Measurements from ENCODE around the gene DUOXA2. TPM values are rescaled to one million over a fixed set of nuclear protein-coding genes. Genes with fewer than 3 reads are reported as not detected.
"Not testable (repeated sequence)": the region's sequence is repeated elsewhere in the genome, so short reads cannot be mapped to it uniquely, and the experiment has no call there.

DUOXA2 gene
- not detected for total RNA-seq

DNA sequence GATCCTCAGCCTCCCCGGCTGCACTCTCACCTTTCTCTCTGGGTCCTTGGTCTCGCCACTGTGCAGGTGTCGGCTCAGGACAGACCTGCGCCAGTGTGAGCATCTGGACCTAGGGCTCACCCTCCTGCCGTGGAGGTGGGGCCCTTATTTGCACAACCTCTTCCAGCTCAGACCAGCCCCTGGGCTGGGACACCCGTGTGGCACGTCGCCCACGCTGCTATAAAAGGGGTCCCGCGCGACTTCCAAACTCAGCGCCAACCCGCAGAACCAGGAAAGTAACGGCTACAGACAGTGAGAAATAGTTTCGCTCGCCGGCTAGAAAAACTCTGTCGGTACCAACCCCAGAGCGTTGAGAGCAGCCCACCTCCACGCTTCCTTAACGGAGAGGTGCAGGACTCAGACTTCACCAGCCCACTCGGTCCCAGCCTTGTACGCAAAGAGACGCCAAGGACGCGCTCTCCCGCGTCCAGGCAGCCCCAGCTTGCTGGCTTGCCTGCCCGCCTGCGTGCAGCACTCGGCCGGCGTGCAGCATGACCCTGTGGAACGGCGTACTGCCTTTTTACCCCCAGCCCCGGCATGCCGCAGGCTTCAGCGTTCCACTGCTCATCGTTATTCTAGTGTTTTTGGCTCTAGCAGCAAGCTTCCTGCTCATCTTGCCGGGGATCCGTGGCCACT lies at the start of gene DUOXA2, which contains the start of gene DUOX2:
DUOXA2 (plus strand) TSS at position 251 of the 675 bp plus-strand sequence; CDS start at position 531, 280 bp downstream.
DUOX2 (minus strand) TSS at position 97 of the 675 bp plus-strand sequence. CDS start 761 bp downstream, outside the sequence.
- TF ChIP-seq, protein P1, sequence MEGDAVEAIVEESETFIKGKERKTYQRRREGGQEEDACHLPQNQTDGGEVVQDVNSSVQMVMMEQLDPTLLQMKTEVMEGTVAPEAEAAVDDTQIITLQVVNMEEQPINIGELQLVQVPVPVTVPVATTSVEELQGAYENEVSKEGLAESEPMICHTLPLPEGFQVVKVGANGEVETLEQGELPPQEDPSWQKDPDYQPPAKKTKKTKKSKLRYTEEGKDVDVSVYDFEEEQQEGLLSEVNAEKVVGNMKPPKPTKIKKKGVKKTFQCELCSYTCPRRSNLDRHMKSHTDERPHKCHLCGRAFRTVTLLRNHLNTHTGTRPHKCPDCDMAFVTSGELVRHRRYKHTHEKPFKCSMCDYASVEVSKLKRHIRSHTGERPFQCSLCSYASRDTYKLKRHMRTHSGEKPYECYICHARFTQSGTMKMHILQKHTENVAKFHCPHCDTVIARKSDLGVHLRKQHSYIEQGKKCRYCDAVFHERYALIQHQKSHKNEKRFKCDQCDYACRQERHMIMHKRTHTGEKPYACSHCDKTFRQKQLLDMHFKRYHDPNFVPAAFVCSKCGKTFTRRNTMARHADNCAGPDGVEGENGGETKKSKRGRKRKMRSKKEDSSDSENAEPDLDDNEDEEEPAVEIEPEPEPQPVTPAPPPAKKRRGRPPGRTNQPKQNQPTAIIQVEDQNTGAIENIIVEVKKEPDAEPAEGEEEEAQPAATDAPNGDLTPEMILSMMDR (IDR thresholded peaks at IDR 0.05), result no peak
- TF ChIP-seq POLR2A (IDR thresholded peaks at IDR 0.05), result no peak
- peaks cover 10 to 40% of the 10 kb centered on the region in 2 donors for H3K27me3 ChIP-seq
- DNase-seq, result no peak
- H3K27ac ChIP-seq, result no peak within 1 kb of the TSS
- no peaks in the 10 kb centered on the region for H3K9me3 ChIP-seq
- H3K4me3 ChIP-seq, result no peak within 1 kb of the TSS
- intact Hi-C loops (cut with DNase I; ENCODE audit: low total_unique reads), result no loop called here
- H3K36me3 ChIP-seq, result no peaks in the 10 kb centered on the region
- H3K4me1 ChIP-seq, result peaks cover 0 to 12% of the 10 kb centered on the region in 2 donors

DNA sequence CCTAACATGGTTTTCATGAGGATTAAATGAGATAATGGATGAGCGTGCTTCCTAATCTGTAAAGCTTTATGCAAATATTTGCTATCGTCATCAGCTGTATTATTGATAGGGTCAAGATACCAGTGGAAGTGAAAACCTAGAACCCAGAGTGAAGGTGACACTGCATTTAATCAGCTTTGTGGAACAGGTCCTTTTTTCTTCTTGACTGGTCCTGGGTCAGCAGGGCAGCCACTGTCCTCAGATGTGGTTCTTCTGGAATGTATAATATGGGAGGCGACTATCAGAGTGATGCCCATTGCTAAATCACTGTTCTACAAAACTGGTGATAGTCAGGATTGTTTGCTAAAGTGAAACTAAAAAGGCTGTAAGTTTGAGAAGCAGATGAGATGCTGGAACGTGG lies 49.7 kb upstream of the DUOXA2 start:
- Histone ChIP-seq H3K27ac (no peak overlapping the region), H3K36me3 (no peaks in the 10 kb centered on the region), H3K4me1 (no peaks in the 10 kb centered on the region), H3K4me3 (no peak overlapping the region), H3K9me3 (no peaks in the 10 kb centered on the region), H3K27me3 (no peaks in the 10 kb centered on the region)
- no peak for DNase-seq
- TF ChIP-seq, protein P1 (IDR thresholded peaks at IDR 0.05), result no peak
- no peak for TF ChIP-seq POLR2A (IDR thresholded peaks at IDR 0.05)
- intact Hi-C loops (cut with DNase I; ENCODE audit: low total_unique reads), result no loop called here

DNA sequence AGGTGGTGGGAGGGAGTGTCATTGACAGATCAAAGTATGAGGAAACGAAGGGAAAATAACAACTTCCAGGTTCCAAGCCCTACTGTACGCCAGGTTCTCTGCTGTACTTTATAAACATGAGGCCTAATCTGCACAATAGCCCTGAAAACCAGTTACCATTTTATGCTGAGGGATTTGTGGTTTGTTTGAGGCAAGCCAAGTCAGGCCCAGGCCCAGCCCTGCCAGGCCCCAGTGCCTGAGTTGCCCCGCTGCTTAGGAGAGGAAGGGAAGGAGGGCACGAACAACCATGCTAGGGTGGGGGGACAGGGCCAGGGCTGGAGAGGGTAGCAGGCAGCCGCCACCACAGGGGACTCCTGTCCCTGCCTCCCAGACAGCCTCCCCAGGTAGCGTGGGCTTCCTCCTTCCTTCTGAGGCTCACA lies 44.2 kb upstream of the DUOXA2 start:
- intact Hi-C loops (cut with DNase I; ENCODE audit: low total_unique reads); H3K9me3 ChIP-seq; H3K27me3 ChIP-seq; H3K4me1 ChIP-seq; H3K27ac ChIP-seq; H3K36me3 ChIP-seq; DNase-seq; H3K4me3 ChIP-seq: not testable (repeated sequence)

DNA sequence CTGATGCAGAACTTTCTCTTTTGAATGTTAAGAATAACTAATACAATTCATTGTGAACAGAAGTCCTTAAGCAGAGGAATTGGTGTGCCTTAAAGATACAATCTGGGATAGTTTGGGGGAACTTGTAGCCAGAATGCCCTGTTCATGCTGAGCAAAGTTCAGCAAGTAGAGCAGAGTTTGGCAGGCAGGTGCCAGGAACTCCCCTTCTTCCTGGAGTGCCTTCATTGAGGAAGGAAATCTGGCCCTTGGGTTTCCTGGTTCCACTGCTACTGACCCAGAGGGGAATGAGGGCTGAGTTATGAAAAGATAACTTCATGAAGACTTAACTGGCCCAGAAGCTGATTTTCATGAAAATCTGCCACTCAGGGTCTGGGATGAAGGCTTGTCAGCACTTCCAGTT lies 40.5 kb upstream of the DUOXA2 start:
- H3K4me1 ChIP-seq; intact Hi-C loops (cut with DNase I; ENCODE audit: low total_unique reads); DNase-seq: not testable (repeated sequence)

DNA sequence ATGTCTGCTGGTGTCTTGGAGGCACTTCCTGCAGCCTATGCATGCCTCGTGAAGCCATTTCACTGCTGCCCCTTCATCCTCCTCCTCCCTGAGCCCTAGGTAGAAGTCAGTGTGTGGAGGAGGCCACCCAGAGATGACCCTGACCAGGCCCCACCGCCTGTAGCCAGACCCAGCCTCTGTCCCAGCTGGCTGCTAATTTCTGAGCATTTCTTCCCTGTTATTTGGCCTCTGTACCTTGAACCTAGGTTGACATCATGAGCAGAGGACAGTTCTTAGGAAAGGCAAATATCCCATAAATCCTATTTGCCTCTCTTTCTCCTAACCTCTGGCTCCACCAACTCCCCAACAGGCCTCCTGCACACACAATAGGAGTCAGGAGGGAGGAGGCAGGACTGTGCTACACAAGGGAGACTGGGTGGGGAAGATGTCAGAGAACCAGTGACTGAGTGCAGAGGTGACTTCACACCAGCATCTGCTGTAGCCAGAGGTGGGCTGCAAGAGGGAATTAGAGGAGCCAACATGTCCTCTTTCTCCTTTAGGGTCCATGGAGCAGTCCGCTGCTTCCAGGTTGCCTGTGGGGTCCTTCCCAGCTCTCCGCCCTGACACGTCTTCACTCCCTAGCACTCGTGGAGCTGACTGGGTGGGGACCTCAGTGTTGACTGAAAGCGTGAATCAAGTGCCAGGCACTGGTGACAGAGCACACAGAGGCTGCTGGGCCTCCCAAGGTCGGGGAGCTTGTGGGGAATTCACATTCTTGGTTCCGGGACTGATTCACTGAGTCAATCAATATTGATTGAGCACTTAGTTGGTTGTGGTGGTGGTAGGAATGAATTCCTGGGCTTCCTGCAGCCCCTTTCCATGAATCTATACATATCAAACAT lies 38.4 kb upstream of the DUOXA2 start:
- DNase-seq; H3K27me3 ChIP-seq; H3K4me3 ChIP-seq; H3K27ac ChIP-seq; H3K4me1 ChIP-seq; intact Hi-C loops (cut with DNase I; ENCODE audit: low total_unique reads); H3K36me3 ChIP-seq; H3K9me3 ChIP-seq: not testable (repeated sequence)

More for the DNA sequence above, 40.5 kb upstream of the DUOXA2 start:
- not testable (repeated sequence) for H3K27me3 ChIP-seq, H3K4me3 ChIP-seq, H3K27ac ChIP-seq, H3K36me3 ChIP-seq, H3K9me3 ChIP-seq

DNA sequence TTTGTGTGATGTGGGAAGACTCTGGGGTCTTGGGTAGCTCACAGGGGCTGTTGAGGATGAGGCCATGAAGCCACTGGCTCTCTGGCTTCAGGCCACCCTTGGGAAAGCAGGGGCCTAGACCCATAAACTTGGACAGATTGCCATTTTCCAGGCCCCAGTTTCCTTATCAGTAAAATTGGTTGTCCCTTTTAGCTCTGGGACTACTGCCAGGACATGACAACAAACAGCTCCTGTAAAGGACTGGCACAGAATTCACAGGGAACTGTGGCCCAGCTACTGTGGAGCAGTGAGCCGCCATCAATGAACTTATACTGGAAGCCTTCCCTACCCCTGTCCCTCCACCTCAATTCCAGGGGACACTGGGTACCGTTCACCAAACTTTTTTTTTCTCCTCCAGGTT lies 36.7 kb upstream of the DUOXA2 start:
- H3K4me3 ChIP-seq; H3K27me3 ChIP-seq; H3K4me1 ChIP-seq; H3K27ac ChIP-seq; H3K9me3 ChIP-seq; intact Hi-C loops (cut with DNase I; ENCODE audit: low total_unique reads); DNase-seq; H3K36me3 ChIP-seq: not testable (repeated sequence)

DNA sequence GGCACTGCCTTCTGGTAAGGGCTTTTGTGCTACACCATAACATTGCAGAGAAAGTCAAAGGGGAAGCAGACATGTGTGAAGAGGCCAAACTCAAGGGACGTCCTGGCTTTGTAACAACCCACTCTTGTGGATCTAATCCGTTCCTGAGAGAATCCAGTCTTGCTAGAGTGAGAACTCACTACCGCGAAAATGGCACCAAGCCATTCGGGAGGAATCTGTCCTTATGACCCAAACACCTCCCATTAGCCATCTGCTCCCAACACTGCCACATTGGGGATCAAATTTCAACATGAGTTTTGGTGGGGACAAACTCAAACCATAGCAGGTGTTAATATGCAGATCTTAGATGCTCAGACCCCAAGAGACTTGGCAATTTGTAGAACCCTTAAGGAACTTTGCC lies 34.9 kb upstream of the DUOXA2 start:
- H3K27me3 ChIP-seq; DNase-seq; H3K9me3 ChIP-seq; H3K36me3 ChIP-seq; intact Hi-C loops (cut with DNase I; ENCODE audit: low total_unique reads); H3K4me1 ChIP-seq; H3K4me3 ChIP-seq; H3K27ac ChIP-seq: not testable (repeated sequence)

DNA sequence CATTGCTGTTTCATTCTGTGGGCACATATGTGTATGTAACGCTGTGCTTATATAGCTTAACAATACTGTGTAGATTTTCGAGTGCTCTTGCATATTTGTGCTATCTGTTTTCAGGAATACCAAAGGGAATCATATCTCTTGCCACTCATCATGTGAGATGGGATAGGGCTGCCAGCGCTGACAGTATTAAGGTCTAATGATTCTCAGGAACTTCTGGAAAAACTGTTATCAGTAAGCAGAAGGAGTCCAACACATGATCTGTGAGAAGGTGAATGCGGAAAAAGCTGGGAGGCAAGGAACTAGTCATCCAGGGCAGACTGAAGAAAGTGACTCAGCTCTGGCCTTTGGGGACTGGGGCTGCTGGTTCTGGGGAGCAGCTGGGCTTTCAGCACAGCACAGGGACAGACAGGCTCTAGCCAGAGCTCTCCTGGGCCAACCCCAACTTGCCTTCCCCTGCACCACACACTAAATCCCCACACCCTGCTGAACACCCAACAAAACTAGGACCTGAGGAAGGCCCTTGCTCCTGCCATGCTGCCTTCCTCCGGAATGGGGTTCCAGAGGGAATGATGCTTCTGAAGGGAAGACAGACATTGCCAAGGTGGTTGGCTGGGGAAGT lies 34.4 kb upstream of the DUOXA2 start:
- H3K9me3 ChIP-seq; DNase-seq; H3K27ac ChIP-seq; intact Hi-C loops (cut with DNase I; ENCODE audit: low total_unique reads); H3K4me1 ChIP-seq; H3K4me3 ChIP-seq; H3K27me3 ChIP-seq; H3K36me3 ChIP-seq: not testable (repeated sequence)

DNA sequence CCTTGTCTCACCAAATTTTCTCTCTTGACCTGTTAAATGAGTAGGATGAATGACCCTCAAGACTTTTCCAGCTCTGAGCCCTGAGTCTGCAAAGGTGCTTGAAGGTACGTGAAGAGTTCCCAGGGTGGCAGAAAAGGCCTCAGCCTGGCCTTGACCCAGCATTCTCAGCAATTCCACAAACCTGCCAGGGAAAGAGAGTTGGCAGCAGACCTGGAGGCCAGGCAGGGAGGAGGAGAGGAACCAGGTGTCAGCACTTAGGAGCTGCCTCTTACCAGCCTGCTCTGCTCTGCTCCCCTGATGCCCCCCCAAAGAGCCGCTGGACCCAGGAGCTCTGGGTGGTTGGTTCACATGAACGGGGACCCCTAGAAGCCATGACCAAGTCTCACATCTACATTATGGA lies 33.5 kb upstream of the DUOXA2 start:
- H3K4me1 ChIP-seq; DNase-seq; H3K27me3 ChIP-seq; intact Hi-C loops (cut with DNase I; ENCODE audit: low total_unique reads); H3K4me3 ChIP-seq; H3K9me3 ChIP-seq; H3K27ac ChIP-seq; H3K36me3 ChIP-seq: not testable (repeated sequence)

DNA sequence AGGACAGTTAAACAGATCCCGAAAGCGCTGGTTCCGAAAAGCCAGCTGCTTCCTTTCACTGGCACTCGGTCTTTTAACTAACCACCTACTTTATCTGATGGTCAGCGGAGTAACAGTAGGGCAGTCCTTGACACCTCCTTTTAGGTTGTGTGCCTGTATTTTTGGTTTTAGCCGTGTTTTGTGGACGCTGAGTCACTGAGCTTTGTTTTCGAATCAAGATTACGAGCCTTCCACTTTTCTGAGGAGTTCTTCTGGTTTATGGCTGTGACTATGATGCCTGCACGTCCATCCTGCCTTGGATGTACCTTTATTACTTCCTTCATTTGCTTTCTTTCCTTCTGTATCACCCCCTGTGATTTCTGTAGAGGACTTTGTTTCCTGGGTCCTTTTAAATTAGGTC lies 31.7 kb upstream of the DUOXA2 start:
- DNase-seq; H3K9me3 ChIP-seq; H3K27me3 ChIP-seq; H3K4me3 ChIP-seq; H3K36me3 ChIP-seq; H3K27ac ChIP-seq; intact Hi-C loops (cut with DNase I; ENCODE audit: low total_unique reads); H3K4me1 ChIP-seq: not testable (repeated sequence)
